WTC11 (cell line): Measurements from ENCODE around the gene NLE1. TPM values are rescaled to one million over a fixed set of nuclear protein-coding genes. Genes with fewer than 3 reads are reported as not detected.

Experiments used
- AR ChIP-seq: fragments of 250-450 bp; sonication (Bioruptor Pico); IDR thresholded peaks from 2 replicates; pipeline ENCODE4 v1.9.0; 2021; ENCODE audit warnings: mild to moderate bottlenecking
- ERG ChIP-seq: fragments of 250-450 bp; sonication (Bioruptor Pico); IDR thresholded peaks from 2 replicates; pipeline ENCODE4 v1.8.0; 2021; ENCODE audit warnings: mild to moderate bottlenecking
- FOXP1 ChIP-seq: sonication (generic); formaldehyde crosslinking; IDR thresholded peaks from 2 replicates; pipeline ENCODE4 v1.8.0; 2022; ENCODE audit warnings: missing genetic modification reagents, mild to moderate bottlenecking, moderate library complexity, borderline replicate concordance
- HMGA2 ChIP-seq: fragments of 250-450 bp; sonication (Bioruptor Pico); IDR thresholded peaks from 2 replicates; pipeline ENCODE4 v1.4.0; 2021; ENCODE audit warnings: mild to moderate bottlenecking, moderate library complexity
- NFATC4 ChIP-seq: fragments of 250-450 bp; sonication (Bioruptor Pico); IDR thresholded peaks from 2 replicates; pipeline ENCODE4 v1.9.0; 2021; ENCODE audit warnings: mild to moderate bottlenecking
- NR2C2 ChIP-seq: sonication (generic); formaldehyde crosslinking; IDR thresholded peaks from 2 replicates; pipeline ENCODE4 v1.8.0; 2022; ENCODE audit warnings: mild to moderate bottlenecking, missing genetic modification reagents
- SOX15 ChIP-seq: fragments of 250-450 bp; sonication (Bioruptor Pico); IDR thresholded peaks from 2 replicates; pipeline ENCODE4 v1.9.0; 2021; ENCODE audit warnings: mild to moderate bottlenecking
- ZNF138 ChIP-seq: sonication (generic); formaldehyde crosslinking; conservative IDR thresholded peaks from 2 replicates; pipeline ENCODE4 v1.8.1; 2022; ENCODE audit warnings: mild to moderate bottlenecking, moderate library complexity, missing genetic modification reagents
- ZNF416 ChIP-seq: fragments of 250-450 bp; sonication (Bioruptor Pico); IDR thresholded peaks from 2 replicates; pipeline ENCODE4 v1.9.0; 2021; ENCODE audit warnings: mild to moderate bottlenecking, inconsistent platforms
- ZNF532 ChIP-seq: fragments of 250-450 bp; sonication (Bioruptor Pico); IDR thresholded peaks from 2 replicates; pipeline ENCODE4 v1.9.0; 2021; ENCODE audit warnings: mild to moderate bottlenecking, borderline replicate concordance
- total RNA-seq: library from RNA; stranded (reverse); gene quantifications from 3 replicates; pipeline ENCODE4 v1.2.3, GENCODE V29; 2021
- TF ChIP-seq, protein P1 (sequence below): sonication (generic); formaldehyde crosslinking; IDR thresholded peaks from 2 replicates; pipeline ENCODE4 v1.8.1; 2022; ENCODE audit warnings: mild to moderate bottlenecking, moderate library complexity, missing genetic modification reagents
- TF ChIP-seq, protein P2 (sequence below): sonication (generic); formaldehyde crosslinking; IDR thresholded peaks from 2 replicates; pipeline ENCODE4 v1.8.0; 2023; ENCODE audit warnings: mild to moderate bottlenecking, missing genetic modification reagents
- TF ChIP-seq, protein P3 (sequence below): fragments of 200-600 bp; IDR thresholded peaks from 2 replicates; pipeline ENCODE4 v1.8.0; 2022; ENCODE audit warnings: antibody characterized with exemption

The NLE1 gene
- total RNA-seq, 1 experiment from 2014 or later, result 52.2 TPM

DNA sequence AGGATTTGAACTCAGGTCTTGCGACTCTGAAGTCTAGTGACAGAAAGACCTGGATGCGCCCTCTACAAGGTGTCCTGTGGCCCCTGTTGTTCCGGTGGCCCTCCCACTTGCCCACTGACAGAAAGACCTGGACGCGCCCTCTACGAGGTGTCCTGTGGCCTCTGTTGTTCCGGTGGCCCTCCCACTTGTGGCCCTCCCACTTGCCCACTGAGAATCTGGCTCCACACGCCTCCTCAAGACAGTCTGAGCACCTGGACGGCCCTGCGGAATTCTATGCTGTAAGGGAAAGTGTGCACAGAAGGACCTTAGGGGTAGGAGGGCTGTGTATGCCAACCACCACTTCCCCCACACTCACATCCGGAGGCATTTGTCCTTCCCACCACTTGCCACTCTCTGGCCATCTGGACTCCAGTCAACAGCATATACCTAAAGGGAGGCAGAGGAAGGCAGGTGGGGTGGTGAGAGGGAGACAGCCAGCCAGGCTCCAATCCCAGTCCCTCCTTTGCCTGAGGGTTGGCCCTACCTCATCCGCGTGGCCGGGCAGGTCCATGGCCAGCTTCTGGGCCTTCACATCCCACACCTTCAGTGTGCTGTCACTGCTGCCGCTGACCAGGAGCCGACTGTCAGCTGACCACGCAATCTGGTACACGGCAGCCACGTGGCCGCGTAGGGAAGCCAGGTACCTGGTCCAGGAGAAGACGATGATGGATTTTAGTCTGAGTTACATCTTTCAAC is 9.1 kb downstream of the NLE1 start (continued):
- TF ChIP-seq ZNF532 (CRISPR knock-in tag) (no peak), ERG (CRISPR knock-in tag) (no peak), ZNF416 (CRISPR knock-in tag) (no peak), SOX15 (no peak), FOXP1 (CRISPR knock-in tag) (no peak), NR2C2 (CRISPR knock-in tag) (no peak), NFATC4 (CRISPR knock-in tag) (no peak), AR (CRISPR knock-in tag) (no peak), ZNF138 (CRISPR knock-in tag) (no peak), HMGA2 (CRISPR knock-in tag) (no peak)
- TF ChIP-seq, protein P1, sequence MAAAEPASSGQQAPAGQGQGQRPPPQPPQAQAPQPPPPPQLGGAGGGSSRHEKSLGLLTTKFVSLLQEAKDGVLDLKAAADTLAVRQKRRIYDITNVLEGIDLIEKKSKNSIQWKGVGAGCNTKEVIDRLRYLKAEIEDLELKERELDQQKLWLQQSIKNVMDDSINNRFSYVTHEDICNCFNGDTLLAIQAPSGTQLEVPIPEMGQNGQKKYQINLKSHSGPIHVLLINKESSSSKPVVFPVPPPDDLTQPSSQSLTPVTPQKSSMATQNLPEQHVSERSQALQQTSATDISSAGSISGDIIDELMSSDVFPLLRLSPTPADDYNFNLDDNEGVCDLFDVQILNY, result no peak
- TF ChIP-seq, protein P2, sequence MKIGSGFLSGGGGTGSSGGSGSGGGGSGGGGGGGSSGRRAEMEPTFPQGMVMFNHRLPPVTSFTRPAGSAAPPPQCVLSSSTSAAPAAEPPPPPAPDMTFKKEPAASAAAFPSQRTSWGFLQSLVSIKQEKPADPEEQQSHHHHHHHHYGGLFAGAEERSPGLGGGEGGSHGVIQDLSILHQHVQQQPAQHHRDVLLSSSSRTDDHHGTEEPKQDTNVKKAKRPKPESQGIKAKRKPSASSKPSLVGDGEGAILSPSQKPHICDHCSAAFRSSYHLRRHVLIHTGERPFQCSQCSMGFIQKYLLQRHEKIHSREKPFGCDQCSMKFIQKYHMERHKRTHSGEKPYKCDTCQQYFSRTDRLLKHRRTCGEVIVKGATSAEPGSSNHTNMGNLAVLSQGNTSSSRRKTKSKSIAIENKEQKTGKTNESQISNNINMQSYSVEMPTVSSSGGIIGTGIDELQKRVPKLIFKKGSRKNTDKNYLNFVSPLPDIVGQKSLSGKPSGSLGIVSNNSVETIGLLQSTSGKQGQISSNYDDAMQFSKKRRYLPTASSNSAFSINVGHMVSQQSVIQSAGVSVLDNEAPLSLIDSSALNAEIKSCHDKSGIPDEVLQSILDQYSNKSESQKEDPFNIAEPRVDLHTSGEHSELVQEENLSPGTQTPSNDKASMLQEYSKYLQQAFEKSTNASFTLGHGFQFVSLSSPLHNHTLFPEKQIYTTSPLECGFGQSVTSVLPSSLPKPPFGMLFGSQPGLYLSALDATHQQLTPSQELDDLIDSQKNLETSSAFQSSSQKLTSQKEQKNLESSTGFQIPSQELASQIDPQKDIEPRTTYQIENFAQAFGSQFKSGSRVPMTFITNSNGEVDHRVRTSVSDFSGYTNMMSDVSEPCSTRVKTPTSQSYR, result no peak
- TF ChIP-seq, protein P3, sequence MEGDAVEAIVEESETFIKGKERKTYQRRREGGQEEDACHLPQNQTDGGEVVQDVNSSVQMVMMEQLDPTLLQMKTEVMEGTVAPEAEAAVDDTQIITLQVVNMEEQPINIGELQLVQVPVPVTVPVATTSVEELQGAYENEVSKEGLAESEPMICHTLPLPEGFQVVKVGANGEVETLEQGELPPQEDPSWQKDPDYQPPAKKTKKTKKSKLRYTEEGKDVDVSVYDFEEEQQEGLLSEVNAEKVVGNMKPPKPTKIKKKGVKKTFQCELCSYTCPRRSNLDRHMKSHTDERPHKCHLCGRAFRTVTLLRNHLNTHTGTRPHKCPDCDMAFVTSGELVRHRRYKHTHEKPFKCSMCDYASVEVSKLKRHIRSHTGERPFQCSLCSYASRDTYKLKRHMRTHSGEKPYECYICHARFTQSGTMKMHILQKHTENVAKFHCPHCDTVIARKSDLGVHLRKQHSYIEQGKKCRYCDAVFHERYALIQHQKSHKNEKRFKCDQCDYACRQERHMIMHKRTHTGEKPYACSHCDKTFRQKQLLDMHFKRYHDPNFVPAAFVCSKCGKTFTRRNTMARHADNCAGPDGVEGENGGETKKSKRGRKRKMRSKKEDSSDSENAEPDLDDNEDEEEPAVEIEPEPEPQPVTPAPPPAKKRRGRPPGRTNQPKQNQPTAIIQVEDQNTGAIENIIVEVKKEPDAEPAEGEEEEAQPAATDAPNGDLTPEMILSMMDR, result no peak
